Measurements from ENCODE around the gene MRTFA. TPM values are rescaled to one million over a fixed set of nuclear protein-coding genes. Genes with fewer than 3 reads are reported as not detected.

Gene MRTFA
- total RNA-seq, 4 donors from 2014 or later: 45.5 to 90.2 (median 78.3) TPM

GRCh38 chr22:40450616-40451015 lies 185.9 kb downstream of the MRTFA start:
- no peaks in the 10 kb centered on the region for H3K27me3 ChIP-seq
- no peak overlapping the region for H3K4me3 ChIP-seq
- WGBS, 2 donors (ENCODE audit: low coverage in 1 of 2): 41 to 54% methylated on average over 2 to 3 of the region's 3 CpGs
- no peaks in the 10 kb centered on the region for H3K36me3 ChIP-seq
- no peak overlapping the region for H3K27ac ChIP-seq
- no peak for TF ChIP-seq CTCF (IDR thresholded peaks at IDR 0.05)
- no peak for TF ChIP-seq POLR2A (IDR thresholded peaks at IDR 0.05)
- TF ChIP-seq POLR2AphosphoS5 (IDR thresholded peaks at IDR 0.05): no peak
- no peak for TF ChIP-seq EP300 (IDR thresholded peaks at IDR 0.05)
- peaks cover 0 to 65% (median 12%) of the 10 kb centered on the region in 3 donors for H3K4me1 ChIP-seq
- H3K9me3 ChIP-seq: no peaks in the 10 kb centered on the region
- ATAC-seq: peak; percentile 35

- no peak for ATAC-seq
These were observed 186.9 kb downstream of the MRTFA start for GRCh38 chr22:40449676-40450035.

GRCh38 chr22:40446203-40446602 lies 190.3 kb downstream of the MRTFA start:
- H3K4me1 ChIP-seq: peaks cover 0 to 62% (median 14%) of the 10 kb centered on the region in 3 donors
- H3K27me3 ChIP-seq: no peaks in the 10 kb centered on the region
- no peaks in the 10 kb centered on the region for H3K36me3 ChIP-seq
- no peak for ATAC-seq
- no peaks in the 10 kb centered on the region for H3K9me3 ChIP-seq
- WGBS, 2 donors (ENCODE audit: low coverage in 1 of 2): 100% methylated on average over 1 of the region's 1 CpG; no CpG with 5 or more reads in 1 of the 2 donors
- TF ChIP-seq POLR2A (IDR thresholded peaks at IDR 0.05): no peak
- no peak overlapping the region for H3K4me3 ChIP-seq
- H3K27ac ChIP-seq: no peak overlapping the region

More at GRCh38 chr22:40449676-40450035, 186.9 kb downstream of the MRTFA start:
- H3K27ac ChIP-seq: peak overlapping the region in 1 of 4 donors; percentile 22
- H3K4me3 ChIP-seq: no peak overlapping the region
- H3K27me3 ChIP-seq: no peaks in the 10 kb centered on the region
- peaks cover 0 to 65% (median 12%) of the 10 kb centered on the region in 3 donors for H3K4me1 ChIP-seq
- no peaks in the 10 kb centered on the region for H3K9me3 ChIP-seq
- H3K36me3 ChIP-seq: no peaks in the 10 kb centered on the region
- TF ChIP-seq CTCF (IDR thresholded peaks at IDR 0.05) (no peak), EP300 (IDR thresholded peaks at IDR 0.05) (no peak), POLR2A (IDR thresholded peaks at IDR 0.05) (no peak), POLR2AphosphoS5 (IDR thresholded peaks at IDR 0.05) (no peak)

- H3K36me3 ChIP-seq: no peaks in the 10 kb centered on the region
- peaks cover 0 to 53% (median 6%) of the 10 kb centered on the region in 3 donors for H3K4me1 ChIP-seq
- ATAC-seq: peak; percentile 39
- no peak overlapping the region for H3K4me3 ChIP-seq
- no peaks in the 10 kb centered on the region for H3K27me3 ChIP-seq
- WGBS, 2 donors (ENCODE audit: low coverage in 1 of 2): 88 to 98% methylated on average over 5 to 7 of the region's 7 CpGs
- peak overlapping the region in 2 of 4 donors; percentile 27 to 35 for H3K27ac ChIP-seq
- TF ChIP-seq CTCF (IDR thresholded peaks at IDR 0.05) (no peak), EP300 (IDR thresholded peaks at IDR 0.05) (no peak), POLR2A (IDR thresholded peaks at IDR 0.05) (no peak), POLR2AphosphoS5 (IDR thresholded peaks at IDR 0.05) (no peak)
- no peaks in the 10 kb centered on the region for H3K9me3 ChIP-seq
These were observed 192.2 kb downstream of the MRTFA start for GRCh38 chr22:40444178-40444831.

- Histone ChIP-seq H3K4me3 (no peak overlapping the region), H3K27ac (peak overlapping the region in 3 of 4 donors; percentile 27 to 37 (median 35)), H3K9me3 (no peaks in the 10 kb centered on the region), H3K36me3 (no peaks in the 10 kb centered on the region), H3K27me3 (no peaks in the 10 kb centered on the region), H3K4me1 (peaks cover 0 to 47% (median 5%) of the 10 kb centered on the region in 3 donors)
- 64% methylated on average over 4 of the region's 4 CpGs; no CpG with 5 or more reads in 1 of the 2 donors for WGBS, 2 donors (ENCODE audit: low coverage in 1 of 2)
- TF ChIP-seq CTCF (IDR thresholded peaks at IDR 0.05) (no peak), EP300 (IDR thresholded peaks at IDR 0.05) (no peak), POLR2AphosphoS5 (IDR thresholded peaks at IDR 0.05) (no peak), POLR2A (IDR thresholded peaks at IDR 0.05) (no peak)
- ATAC-seq: peak; percentile 88
These were observed 192.8 kb downstream of the MRTFA start for GRCh38 chr22:40443732-40444131.
